WERI-Rb-1 (cell line): ENCODE measurements around the gene RRP9.

ENCODE experiments used
- DNase-seq: peaks from one replicate; pipeline ENCODE4 v3.0.0-alpha.2; 2020
- H3K27ac ChIP-seq: fragments of 250-450 bp; sonication (Bioruptor Pico); 2 replicates; pipeline ENCODE4 v1.5.1; 2020; ENCODE audit warnings: mild to moderate bottlenecking, moderate library complexity
- H3K27me3 ChIP-seq: fragments of 250-450 bp; sonication (Bioruptor Pico); 2 replicates; pipeline ENCODE4 v1.5.1; 2021; ENCODE audit warnings: mild to moderate bottlenecking, low read depth, moderate library complexity; ENCODE audit not compliant: insufficient read depth, severe bottlenecking
- H3K36me3 ChIP-seq: fragments of 250-450 bp; sonication (Bioruptor Pico); 2 replicates; pipeline ENCODE4 v1.5.1; 2020; ENCODE audit warnings: mild to moderate bottlenecking, moderate library complexity
- H3K4me3 ChIP-seq: 2 replicates; pipeline ENCODE4 v1.5.1; 2011; ENCODE audit warnings: low read depth, mild to moderate bottlenecking, control low read depth, low read length
- H3K9me3 ChIP-seq: fragments of 250-450 bp; sonication (Bioruptor Pico); 2 replicates; pipeline ENCODE4 v1.5.1; 2021; ENCODE audit warnings: mild to moderate bottlenecking, moderate library complexity; ENCODE audit not compliant: severe bottlenecking
- TF ChIP-seq, protein P1 (sequence below): IDR thresholded peaks from 2 replicates; pipeline ENCODE4 v1.5.1; 2011; ENCODE audit warnings: low read depth, mild to moderate bottlenecking, control low read depth, inconsistent platforms, low read length

The RRP9 gene

GRCh38 chr3:51964521-51964920, 22.8 kb upstream of the RRP9 start:
- peak overlapping the region; percentile 93 for H3K4me3 ChIP-seq
- no peaks in the 10 kb centered on the region for H3K9me3 ChIP-seq
- DNase-seq: no peak
- H3K27me3 ChIP-seq: no peaks in the 10 kb centered on the region
- H3K27ac ChIP-seq: peak overlapping the region; percentile 100
- peaks cover 83% of the 10 kb centered on the region for H3K36me3 ChIP-seq
- TF ChIP-seq, protein P1, sequence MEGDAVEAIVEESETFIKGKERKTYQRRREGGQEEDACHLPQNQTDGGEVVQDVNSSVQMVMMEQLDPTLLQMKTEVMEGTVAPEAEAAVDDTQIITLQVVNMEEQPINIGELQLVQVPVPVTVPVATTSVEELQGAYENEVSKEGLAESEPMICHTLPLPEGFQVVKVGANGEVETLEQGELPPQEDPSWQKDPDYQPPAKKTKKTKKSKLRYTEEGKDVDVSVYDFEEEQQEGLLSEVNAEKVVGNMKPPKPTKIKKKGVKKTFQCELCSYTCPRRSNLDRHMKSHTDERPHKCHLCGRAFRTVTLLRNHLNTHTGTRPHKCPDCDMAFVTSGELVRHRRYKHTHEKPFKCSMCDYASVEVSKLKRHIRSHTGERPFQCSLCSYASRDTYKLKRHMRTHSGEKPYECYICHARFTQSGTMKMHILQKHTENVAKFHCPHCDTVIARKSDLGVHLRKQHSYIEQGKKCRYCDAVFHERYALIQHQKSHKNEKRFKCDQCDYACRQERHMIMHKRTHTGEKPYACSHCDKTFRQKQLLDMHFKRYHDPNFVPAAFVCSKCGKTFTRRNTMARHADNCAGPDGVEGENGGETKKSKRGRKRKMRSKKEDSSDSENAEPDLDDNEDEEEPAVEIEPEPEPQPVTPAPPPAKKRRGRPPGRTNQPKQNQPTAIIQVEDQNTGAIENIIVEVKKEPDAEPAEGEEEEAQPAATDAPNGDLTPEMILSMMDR: no peak

DNA sequence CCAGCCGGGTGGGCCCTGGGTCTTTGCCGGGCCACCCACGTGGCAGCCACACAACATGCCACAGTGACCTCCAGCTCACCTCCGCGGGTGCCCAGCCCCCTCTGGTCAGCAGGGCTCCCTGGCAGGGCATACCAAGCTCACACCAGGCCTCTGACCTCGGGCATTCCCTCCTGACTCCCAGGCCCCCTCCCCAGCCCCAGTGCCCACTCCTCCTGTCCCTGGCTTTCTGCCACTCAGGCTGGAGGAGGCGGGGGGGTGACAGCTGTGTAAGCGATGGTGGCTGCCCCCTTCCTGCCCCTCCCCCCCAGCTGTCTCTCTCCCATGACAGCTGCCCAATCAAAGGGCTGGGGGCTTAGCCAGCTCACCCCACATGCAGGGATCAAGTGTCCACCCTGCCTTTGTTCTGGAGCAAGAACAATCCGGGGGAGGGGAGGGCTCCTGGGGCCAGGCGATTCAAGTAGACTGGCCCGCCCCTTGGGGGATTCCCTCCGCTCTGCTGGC, 22.3 kb upstream of the RRP9 start:
- H3K36me3 ChIP-seq: peaks cover 85% of the 10 kb centered on the region
- peak overlapping the region; percentile 93 for H3K4me3 ChIP-seq
- peak; percentile 99 for DNase-seq
- no peaks in the 10 kb centered on the region for H3K9me3 ChIP-seq
- H3K27me3 ChIP-seq: no peaks in the 10 kb centered on the region
- peak overlapping the region; percentile 100 for H3K27ac ChIP-seq
- TF ChIP-seq, protein P1: no peak

GRCh38 chr3:51962854-51963530, 21.3 kb upstream of the RRP9 start:
- H3K27ac ChIP-seq: peak overlapping the region; percentile 100
- no peaks in the 10 kb centered on the region for H3K27me3 ChIP-seq
- H3K36me3 ChIP-seq: peaks cover 89% of the 10 kb centered on the region
- peak overlapping the region; percentile 47 for H3K4me3 ChIP-seq
- no peaks in the 10 kb centered on the region for H3K9me3 ChIP-seq
- DNase-seq: peak; percentile 84
- TF ChIP-seq, protein P1: no peak

- Histone ChIP-seq H3K36me3 (peaks cover 95% of the 10 kb centered on the region), H3K9me3 (no peaks in the 10 kb centered on the region), H3K4me3 (peak overlapping the region; percentile 47), H3K27me3 (no peaks in the 10 kb centered on the region), H3K27ac (peak overlapping the region; percentile 100)
- peak; percentile 95 for DNase-seq
- TF ChIP-seq, protein P1: no peak
Measured at GRCh38 chr3:51961602-51962569, 20.2 kb upstream of the RRP9 start.

GRCh38 chr3:51961011-51961410, 19.3 kb upstream of the RRP9 start:
- no peak for DNase-seq
- H3K36me3 ChIP-seq: peaks cover 95% of the 10 kb centered on the region
- TF ChIP-seq, protein P1: no peak

More at GRCh38 chr3:51961011-51961410, 19.3 kb upstream of the RRP9 start:
- Histone ChIP-seq H3K27ac (peak overlapping the region; percentile 100), H3K4me3 (peak overlapping the region; percentile 15), H3K9me3 (no peaks in the 10 kb centered on the region), H3K27me3 (no peaks in the 10 kb centered on the region)
